ENCODE results near the gene ANGPTL2. TPM values are rescaled to one million over a fixed set of nuclear protein-coding genes. Genes with fewer than 3 reads are reported as not detected.

ANGPTL2 gene
- total RNA-seq, 1 donor from 2014 or later, result 34.8 TPM

DNA sequence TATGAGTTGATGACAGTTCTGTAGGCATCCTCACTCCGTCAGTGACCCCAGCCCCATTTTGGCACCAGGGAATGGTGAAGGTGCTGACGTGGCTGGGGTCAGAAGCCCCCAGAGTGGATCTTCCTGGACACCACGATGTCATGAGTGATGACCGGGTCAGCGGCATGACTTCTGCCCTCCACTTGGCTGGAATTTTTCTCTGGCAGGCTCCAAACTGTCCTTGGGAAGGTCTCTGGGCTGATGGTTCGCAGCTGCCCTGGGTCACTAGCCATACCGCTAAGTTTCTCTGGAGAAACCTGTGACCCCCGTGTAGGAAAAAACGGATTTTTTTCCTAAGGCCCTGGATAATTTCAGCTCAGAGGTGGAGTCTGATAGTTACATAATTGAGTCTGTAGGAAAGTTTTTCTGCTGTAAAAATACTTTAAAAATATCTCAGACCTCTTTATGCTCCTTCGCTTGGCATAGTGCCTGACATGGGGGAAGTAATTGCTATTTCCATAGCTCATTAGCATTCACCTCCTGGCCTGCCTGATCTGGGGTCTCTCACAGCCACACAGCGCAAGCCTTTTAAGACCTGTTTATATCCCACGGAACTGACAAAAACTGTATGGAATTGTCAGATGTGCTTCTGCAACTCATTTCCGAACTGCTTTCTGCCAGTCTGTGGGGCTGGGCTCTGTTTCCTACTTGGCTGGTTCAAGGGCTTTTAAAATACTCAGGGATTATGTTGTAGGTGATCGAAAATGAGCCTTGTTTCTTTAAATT is 69.2 kb downstream of the ANGPTL2 start:
- Mint-ChIP-seq H3K27ac (ENCODE audit: unreplicated experiment) (no peak overlapping the region), H3K9me3 (ENCODE audit: unreplicated experiment) (no peaks in the 10 kb centered on the region), H3K36me3 (ENCODE audit: unreplicated experiment) (peaks cover 3% of the 10 kb centered on the region), H3K4me3 (ENCODE audit: unreplicated experiment) (no peak overlapping the region), H3K27me3 (ENCODE audit: unreplicated experiment) (no peaks in the 10 kb centered on the region), H3K4me1 (ENCODE audit: unreplicated experiment) (peaks cover 14% of the 10 kb centered on the region)
- peak; percentile 25 for DNase-seq (ENCODE audit: extremely low spot score, unreplicated experiment)
- TF ChIP-seq, protein P1, sequence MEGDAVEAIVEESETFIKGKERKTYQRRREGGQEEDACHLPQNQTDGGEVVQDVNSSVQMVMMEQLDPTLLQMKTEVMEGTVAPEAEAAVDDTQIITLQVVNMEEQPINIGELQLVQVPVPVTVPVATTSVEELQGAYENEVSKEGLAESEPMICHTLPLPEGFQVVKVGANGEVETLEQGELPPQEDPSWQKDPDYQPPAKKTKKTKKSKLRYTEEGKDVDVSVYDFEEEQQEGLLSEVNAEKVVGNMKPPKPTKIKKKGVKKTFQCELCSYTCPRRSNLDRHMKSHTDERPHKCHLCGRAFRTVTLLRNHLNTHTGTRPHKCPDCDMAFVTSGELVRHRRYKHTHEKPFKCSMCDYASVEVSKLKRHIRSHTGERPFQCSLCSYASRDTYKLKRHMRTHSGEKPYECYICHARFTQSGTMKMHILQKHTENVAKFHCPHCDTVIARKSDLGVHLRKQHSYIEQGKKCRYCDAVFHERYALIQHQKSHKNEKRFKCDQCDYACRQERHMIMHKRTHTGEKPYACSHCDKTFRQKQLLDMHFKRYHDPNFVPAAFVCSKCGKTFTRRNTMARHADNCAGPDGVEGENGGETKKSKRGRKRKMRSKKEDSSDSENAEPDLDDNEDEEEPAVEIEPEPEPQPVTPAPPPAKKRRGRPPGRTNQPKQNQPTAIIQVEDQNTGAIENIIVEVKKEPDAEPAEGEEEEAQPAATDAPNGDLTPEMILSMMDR (IDR thresholded peaks at IDR 0.05), result no peak

DNA sequence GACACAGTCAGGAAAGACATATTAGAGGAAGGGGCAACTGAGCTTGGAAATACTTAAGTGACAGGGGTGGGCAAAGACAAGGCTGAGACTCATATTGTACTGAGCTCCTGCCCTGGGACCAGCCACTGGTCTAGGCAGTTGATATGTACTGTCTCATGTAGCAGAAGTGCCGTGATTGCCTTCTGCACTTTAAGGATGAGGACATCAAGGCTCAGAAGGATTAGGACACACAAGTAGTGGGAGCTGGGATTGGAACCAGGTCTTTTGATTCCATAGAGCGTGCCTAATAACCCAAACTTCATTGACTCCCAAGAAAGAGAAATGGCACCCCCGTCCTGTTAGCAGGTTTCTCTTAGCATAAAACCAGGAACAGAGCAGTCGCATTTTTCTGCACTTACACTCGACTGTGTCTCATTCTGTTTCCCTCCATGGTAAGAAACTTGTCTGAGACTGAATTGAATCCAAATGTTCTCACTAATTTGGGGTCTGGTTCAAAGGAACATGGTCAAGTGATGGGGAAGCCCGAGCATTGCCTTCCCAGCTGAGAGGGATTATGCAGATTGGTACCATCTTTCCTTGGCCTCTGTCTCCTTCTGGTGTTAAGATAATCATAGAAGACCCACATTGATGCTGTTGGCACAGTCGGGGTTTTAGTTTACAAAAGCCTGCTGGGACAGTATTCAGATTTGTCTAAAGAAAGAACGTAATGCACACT is 70.4 kb downstream of the ANGPTL2 start:
- Mint-ChIP-seq H3K9me3 (ENCODE audit: unreplicated experiment) (no peaks in the 10 kb centered on the region), H3K36me3 (ENCODE audit: unreplicated experiment) (peaks cover 3% of the 10 kb centered on the region), H3K27me3 (ENCODE audit: unreplicated experiment) (no peaks in the 10 kb centered on the region), H3K4me3 (ENCODE audit: unreplicated experiment) (no peak overlapping the region), H3K27ac (ENCODE audit: unreplicated experiment) (no peak overlapping the region), H3K4me1 (ENCODE audit: unreplicated experiment) (peaks cover 13% of the 10 kb centered on the region)
- TF ChIP-seq, protein P1 (IDR thresholded peaks at IDR 0.05), result no peak
- peak; percentile 30 for DNase-seq (ENCODE audit: extremely low spot score, unreplicated experiment)

DNA sequence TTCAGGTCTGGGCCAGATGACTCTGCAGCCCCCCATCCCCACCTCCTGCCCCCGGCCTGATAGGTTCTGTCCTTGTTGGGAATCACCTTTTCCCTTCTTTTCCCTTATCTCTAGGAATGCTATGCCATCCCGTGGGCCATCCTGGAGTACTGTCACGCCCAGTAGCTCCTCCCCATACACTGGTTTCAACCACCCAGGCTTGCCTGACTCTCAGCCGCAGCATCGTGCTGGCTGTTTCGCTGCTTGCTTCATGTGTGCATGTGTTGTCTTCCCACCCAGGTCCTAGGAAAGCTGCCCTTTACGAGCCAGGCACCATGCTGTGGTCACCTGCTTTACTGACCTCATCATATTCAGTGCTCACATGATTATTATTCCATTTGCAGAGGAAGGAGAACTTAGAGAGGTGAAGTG is 71.8 kb downstream of the ANGPTL2 start:
- Mint-ChIP-seq H3K4me1 (ENCODE audit: unreplicated experiment) (peaks cover 13% of the 10 kb centered on the region), H3K4me3 (ENCODE audit: unreplicated experiment) (no peak overlapping the region), H3K27me3 (ENCODE audit: unreplicated experiment) (no peaks in the 10 kb centered on the region), H3K36me3 (ENCODE audit: unreplicated experiment) (no peaks in the 10 kb centered on the region), H3K27ac (ENCODE audit: unreplicated experiment) (no peak overlapping the region), H3K9me3 (ENCODE audit: unreplicated experiment) (no peaks in the 10 kb centered on the region)
- DNase-seq (ENCODE audit: extremely low spot score, unreplicated experiment), result peak; percentile 62
- TF ChIP-seq, protein P1 (IDR thresholded peaks at IDR 0.05), result no peak

DNA sequence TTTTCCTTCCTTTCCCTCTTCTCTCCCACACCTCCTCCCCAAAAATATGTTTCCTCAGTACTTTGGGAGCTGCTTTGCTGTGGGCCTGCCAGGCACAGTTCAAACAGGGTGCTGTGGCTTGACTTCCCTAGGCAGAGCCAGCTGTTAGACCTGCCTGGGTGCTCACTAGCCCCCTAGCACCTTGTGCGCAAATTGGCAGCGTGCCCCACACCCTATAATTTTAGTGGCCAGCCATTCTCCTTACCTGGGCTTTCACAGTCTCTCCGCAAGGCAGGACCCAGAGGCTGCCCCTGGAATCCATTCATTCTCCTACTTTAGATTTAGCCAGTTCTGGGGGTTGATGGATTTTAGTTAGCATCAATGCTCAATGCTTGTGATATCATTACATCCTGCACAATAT is 72.3 kb downstream of the ANGPTL2 start:
- Mint-ChIP-seq H3K4me1 (ENCODE audit: unreplicated experiment) (peaks cover 13% of the 10 kb centered on the region), H3K27ac (ENCODE audit: unreplicated experiment) (no peak overlapping the region), H3K4me3 (ENCODE audit: unreplicated experiment) (no peak overlapping the region), H3K27me3 (ENCODE audit: unreplicated experiment) (no peaks in the 10 kb centered on the region), H3K36me3 (ENCODE audit: unreplicated experiment) (no peaks in the 10 kb centered on the region), H3K9me3 (ENCODE audit: unreplicated experiment) (no peaks in the 10 kb centered on the region)
- TF ChIP-seq, protein P1 (IDR thresholded peaks at IDR 0.05), result no peak
- DNase-seq (ENCODE audit: extremely low spot score, unreplicated experiment), result peak; percentile 60

DNA sequence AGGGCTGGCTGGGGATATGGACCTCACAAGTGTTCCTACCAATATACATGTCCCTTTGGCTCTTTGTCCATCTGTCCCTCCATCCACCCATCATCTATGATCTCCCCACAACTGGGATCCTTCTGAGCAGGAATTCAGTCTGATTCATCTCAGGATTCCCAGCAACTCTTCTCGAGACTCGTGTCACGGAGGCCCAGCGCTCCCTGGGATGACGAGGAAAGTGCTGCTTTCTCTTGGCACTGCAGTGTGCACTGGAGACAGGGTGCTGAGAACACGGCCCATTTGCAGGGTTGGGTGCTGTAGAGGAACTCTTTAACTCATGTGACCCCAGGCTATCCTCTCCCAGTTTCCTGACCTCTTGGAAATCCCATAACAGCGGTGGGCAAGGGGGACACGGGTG is 72.9 kb downstream of the ANGPTL2 start:
- Mint-ChIP-seq H3K27ac (ENCODE audit: unreplicated experiment) (no peak overlapping the region), H3K4me1 (ENCODE audit: unreplicated experiment) (peaks cover 13% of the 10 kb centered on the region), H3K27me3 (ENCODE audit: unreplicated experiment) (no peaks in the 10 kb centered on the region), H3K9me3 (ENCODE audit: unreplicated experiment) (no peaks in the 10 kb centered on the region), H3K36me3 (ENCODE audit: unreplicated experiment) (no peaks in the 10 kb centered on the region), H3K4me3 (ENCODE audit: unreplicated experiment) (no peak overlapping the region)
- peak; percentile 46 for DNase-seq (ENCODE audit: extremely low spot score, unreplicated experiment)
- TF ChIP-seq, protein P1 (IDR thresholded peaks at IDR 0.05), result no peak
